Measurements from ENCODE around the gene IGSF5.

IGSF5 gene

DNA sequence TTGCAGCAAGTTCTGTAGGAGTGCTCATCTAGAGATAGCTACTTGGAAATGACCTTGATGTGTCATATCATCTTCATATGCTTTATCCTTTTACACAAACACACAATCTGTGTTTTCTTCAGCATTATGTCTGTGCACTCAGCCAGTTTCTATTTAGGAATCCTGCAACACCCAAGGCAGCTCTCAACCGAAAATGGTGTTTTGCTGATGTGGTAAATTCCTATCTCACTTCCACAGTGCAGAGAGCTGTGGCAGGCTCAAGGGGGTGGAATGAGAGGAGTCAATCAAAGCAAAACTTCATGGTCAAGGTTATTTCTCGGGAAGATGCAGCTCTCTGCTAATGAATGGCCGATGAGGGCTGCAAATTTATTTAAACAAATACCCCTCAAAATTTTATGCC lies 59.3 kb downstream of the IGSF5 start:
- Histone ChIP-seq H3K4me3 (ENCODE audit: low read depth, low read length) (no peak overlapping the region), H3K9me3 (ENCODE audit: control insufficient read depth, insufficient read depth, low read depth, low read length) (no peaks in the 10 kb centered on the region), H3K4me1 (ENCODE audit: control insufficient read depth, insufficient read depth, low read length) (no peaks in the 10 kb centered on the region), H3K27ac (ENCODE audit: extremely low read depth, low read depth, low read length) (no peak overlapping the region), H3K36me3 (ENCODE audit: control insufficient read depth in 2 of 2, insufficient read depth in 1 of 2, low read length in 2 of 2) (no peaks in the 10 kb centered on the region)
- ChIA-PET POLR2A (no interaction called here), CTCF (interaction anchor here (0.7 to 1.1 kb wide), 2 partner anchors 62 to 63 kb away, joined by 3 to 4 read pairs; partner anchors contain the start of gene PCP4)
- no peak for TF ChIP-seq ZNF114 (tag by site-specific recombination; IDR thresholded peaks at IDR 0.05)
- TF ChIP-seq ZNF280D (tag by site-specific recombination; IDR thresholded peaks at IDR 0.05), result no peak
- no peak for TF ChIP-seq PRDM6 (tag by site-specific recombination; IDR thresholded peaks at IDR 0.05)
- no peak for TF ChIP-seq ZNF792 (tag by site-specific recombination; IDR thresholded peaks at IDR 0.05)
- TF ChIP-seq ZFP37 (tag by site-specific recombination; IDR thresholded peaks at IDR 0.05), result no peak
- TF ChIP-seq ZNF133 (tag by site-specific recombination; IDR thresholded peaks at IDR 0.05), result no peak
- TF ChIP-seq ZNF146 (tag by site-specific recombination; IDR thresholded peaks at IDR 0.05), result no peak
- TF ChIP-seq, protein P1, sequence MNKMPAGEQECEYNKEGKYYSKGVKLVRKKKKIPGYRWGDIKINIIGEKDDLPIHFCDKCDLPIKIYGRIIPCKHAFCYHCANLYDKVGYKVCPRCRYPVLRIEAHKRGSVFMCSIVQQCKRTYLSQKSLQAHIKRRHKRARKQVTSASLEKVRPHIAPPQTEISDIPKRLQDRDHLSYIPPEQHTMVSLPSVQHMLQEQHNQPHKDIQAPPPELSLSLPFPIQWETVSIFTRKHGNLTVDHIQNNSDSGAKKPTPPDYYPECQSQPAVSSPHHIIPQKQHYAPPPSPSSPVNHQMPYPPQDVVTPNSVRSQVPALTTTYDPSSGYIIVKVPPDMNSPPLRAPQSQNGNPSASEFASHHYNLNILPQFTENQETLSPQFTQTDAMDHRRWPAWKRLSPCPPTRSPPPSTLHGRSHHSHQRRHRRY (tag by site-specific recombination; IDR thresholded peaks at IDR 0.05), result no peak
- no peak for TF ChIP-seq HOXA7 (CRISPR knock-in tag; IDR thresholded peaks at IDR 0.05; ENCODE audit: borderline replicate concordance)
- no peak for TF ChIP-seq SCRT1 (tag by site-specific recombination; IDR thresholded peaks at IDR 0.05; ENCODE audit: borderline replicate concordance)
- TF ChIP-seq ZNF510 (tag by site-specific recombination; IDR thresholded peaks at IDR 0.05; ENCODE audit: insufficient replicate concordance), result no peak
- TF ChIP-seq ZNF626 (tag by site-specific recombination; IDR thresholded peaks at IDR 0.05), result no peak
- no peak for TF ChIP-seq KLF8 (tag by site-specific recombination; IDR thresholded peaks at IDR 0.05)
- TF ChIP-seq ZNF19 (tag by site-specific recombination; IDR thresholded peaks at IDR 0.05; ENCODE audit: low read depth), result no peak

DNA sequence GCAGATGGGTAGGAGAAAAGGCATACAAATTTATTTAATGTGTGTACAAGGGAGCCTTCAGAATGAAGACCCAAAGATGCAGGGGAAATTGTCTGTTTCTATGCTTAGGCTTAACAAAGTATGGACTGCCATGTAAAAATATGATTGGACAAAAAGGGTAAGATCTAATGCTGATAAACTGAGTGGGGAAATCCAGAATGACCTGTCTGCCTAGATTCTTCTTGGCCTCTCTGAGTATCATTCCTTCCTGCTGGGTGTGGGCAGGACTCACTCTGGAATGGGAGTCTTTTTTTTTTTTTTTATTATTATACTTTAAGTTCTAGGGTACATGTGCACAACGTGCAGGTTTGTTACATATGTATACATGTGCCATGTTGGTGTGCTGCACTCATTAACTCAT lies 61.0 kb downstream of the IGSF5 start:
- Histone ChIP-seq H3K9me3 (ENCODE audit: control insufficient read depth, insufficient read depth, low read depth, low read length) (no peaks in the 10 kb centered on the region), H3K4me1 (ENCODE audit: control insufficient read depth, insufficient read depth, low read length) (no peaks in the 10 kb centered on the region), H3K4me3 (ENCODE audit: low read depth, low read length) (no peak overlapping the region), H3K36me3 (ENCODE audit: control insufficient read depth in 2 of 2, insufficient read depth in 1 of 2, low read length in 2 of 2) (no peaks in the 10 kb centered on the region), H3K27ac (ENCODE audit: extremely low read depth, low read depth, low read length) (no peak overlapping the region)
- POLR2A ChIA-PET, result no interaction called here
- CTCF ChIA-PET, result no interaction called here
- TF ChIP-seq ZNF580 (tag by site-specific recombination; IDR thresholded peaks at IDR 0.05), result no peak
- no peak for TF ChIP-seq CTCF (tag by site-specific recombination; IDR thresholded peaks at IDR 0.05)
- no peak for TF ChIP-seq ZFHX2 (tag by site-specific recombination; conservative IDR thresholded peaks at IDR 0.05)
- TF ChIP-seq, protein P2, sequence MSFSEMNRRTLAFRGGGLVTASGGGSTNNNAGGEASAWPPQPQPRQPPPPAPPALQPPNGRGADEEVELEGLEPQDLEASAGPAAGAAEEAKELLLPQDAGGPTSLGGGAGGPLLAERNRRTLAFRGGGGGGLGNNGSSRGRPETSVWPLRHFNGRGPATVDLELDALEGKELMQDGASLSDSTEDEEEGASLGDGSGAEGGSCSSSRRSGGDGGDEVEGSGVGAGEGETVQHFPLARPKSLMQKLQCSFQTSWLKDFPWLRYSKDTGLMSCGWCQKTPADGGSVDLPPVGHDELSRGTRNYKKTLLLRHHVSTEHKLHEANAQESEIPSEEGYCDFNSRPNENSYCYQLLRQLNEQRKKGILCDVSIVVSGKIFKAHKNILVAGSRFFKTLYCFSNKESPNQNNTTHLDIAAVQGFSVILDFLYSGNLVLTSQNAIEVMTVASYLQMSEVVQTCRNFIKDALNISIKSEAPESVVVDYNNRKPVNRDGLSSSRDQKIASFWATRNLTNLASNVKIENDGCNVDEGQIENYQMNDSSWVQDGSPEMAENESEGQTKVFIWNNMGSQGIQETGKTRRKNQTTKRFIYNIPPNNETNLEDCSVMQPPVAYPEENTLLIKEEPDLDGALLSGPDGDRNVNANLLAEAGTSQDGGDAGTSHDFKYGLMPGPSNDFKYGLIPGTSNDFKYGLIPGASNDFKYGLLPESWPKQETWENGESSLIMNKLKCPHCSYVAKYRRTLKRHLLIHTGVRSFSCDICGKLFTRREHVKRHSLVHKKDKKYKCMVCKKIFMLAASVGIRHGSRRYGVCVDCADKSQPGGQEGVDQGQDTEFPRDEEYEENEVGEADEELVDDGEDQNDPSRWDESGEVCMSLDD (tag by site-specific recombination; IDR thresholded peaks at IDR 0.05), result no peak
- TF ChIP-seq ZNF19 (tag by site-specific recombination; IDR thresholded peaks at IDR 0.05; ENCODE audit: low read depth), result no peak
- no peak for TF ChIP-seq ZNF791 (tag by site-specific recombination; IDR thresholded peaks at IDR 0.05)
- TF ChIP-seq ZBTB26 (tag by site-specific recombination; optimal IDR thresholded peaks at IDR 0.05), result no peak
- TF ChIP-seq MEIS1 (CRISPR knock-in tag; IDR thresholded peaks at IDR 0.05; ENCODE audit: borderline replicate concordance), result no peak
